ENCODE results near the gene VPS4A.

The VPS4A gene

DNA sequence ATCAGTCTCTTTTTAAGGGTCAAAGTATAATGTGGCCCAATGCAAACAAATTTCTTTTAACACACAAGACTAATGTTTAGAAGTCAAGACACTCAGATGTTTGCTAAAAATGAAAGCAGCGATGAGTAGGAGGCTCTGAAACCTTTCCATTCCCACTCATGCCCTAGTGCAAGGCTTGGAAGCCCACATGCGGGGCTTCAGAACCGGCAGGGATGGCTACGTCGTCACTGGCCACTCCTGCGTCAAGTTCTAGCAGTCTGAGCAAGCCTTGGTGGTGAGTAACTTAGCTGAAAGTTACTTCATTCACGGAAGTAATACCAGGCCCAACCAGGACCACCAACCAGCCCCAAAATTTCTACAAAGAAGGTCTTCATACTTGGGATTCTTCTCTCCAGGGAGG lies 55.3 kb downstream of the VPS4A start:
- DNase-seq (ENCODE audit: low read depth): no peak

DNA sequence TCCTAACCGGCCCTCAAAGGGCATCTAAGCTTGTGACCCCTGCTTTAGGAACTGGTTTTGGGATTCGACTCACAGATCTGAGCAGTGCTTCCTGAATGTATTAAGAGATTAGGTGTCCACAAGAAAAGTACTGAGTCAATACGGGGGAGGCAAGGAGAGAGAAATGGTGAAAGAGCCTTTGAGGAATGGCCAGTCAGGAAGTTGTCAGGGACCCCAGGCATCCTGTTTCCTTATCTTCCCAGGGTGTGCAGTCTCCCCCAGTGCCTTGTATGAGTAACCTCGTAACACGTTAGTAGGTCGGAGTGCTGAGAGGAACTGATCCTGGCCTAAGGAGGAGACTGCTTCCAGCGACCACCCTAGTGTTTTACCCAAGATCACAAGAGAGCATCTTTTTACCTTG lies 56.8 kb downstream of the VPS4A start:
- DNase-seq (ENCODE audit: low read depth): no peak

GRCh38 chr16:69368866-69369265 lies 57.7 kb downstream of the VPS4A start:
- DNase-seq (ENCODE audit: low read depth): no peak

DNA sequence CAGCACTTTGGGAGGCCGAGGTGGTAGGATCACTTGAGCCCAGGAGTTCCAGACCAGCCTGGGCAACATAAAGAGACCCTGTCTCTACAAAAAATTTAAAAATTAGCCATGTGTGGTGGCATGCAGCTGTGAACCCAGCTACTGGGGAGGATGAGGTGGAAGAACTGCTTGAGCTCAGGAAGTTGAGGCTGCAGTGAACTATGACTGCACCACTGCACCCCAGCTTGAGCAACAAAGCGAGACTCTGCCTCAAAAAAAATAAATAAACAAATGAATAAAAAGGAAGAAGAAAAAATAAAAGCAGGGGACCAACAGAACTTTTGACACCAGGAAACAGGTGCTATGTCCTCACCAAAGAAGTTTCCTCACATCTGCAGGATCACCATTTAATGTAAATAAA lies 60.4 kb downstream of the VPS4A start:
- no peak for DNase-seq (ENCODE audit: low read depth)

GRCh38 chr16:69373019-69373418 lies 61.9 kb downstream of the VPS4A start:
- no peak for DNase-seq (ENCODE audit: low read depth)
